ENCODE data around the gene HIP1R. TPM values are rescaled to one million over a fixed set of nuclear protein-coding genes. Genes with fewer than 3 reads are reported as not detected.

Gene HIP1R
- total RNA-seq, 1 experiment from 2014 or later = 44.6 TPM

- ChIA-PET CTCF (interaction anchor here (0.7 to 1.0 kb wide), 2 partner anchors 11 to 24 kb away, joined by 3 to 4 read pairs; no protein-coding TSS in a partner anchor), POLR2A (interaction anchor here (1.0 to 1.1 kb wide), 2 partner anchors 38 to 383 kb away, joined by 3 read pairs; partner anchors contain the start of genes MPHOSPH9 and MTRFR)
- no peak for TF ChIP-seq CTCF (IDR thresholded peaks at IDR 0.05; ENCODE audit: unreplicated experiment)
Observed at GRCh38 chr12:122850048-122850445, 14.8 kb downstream of the HIP1R start.

GRCh38 chr12:122850695-122851350, 15.6 kb downstream of the HIP1R start:
- CTCF ChIA-PET = interaction anchor here (0.6 to 1.5 kb wide), 3 partner anchors 10 to 388 kb away, joined by 3 to 5 read pairs (median 4); no protein-coding TSS in a partner anchor
- intact Hi-C loops (cut with micrococcal nuclease) = no loop called here
- Mint-ChIP-seq H3K27me3 (ENCODE audit: insufficient read depth, unreplicated experiment) (no peaks in the 10 kb centered on the region), H3K4me1 (ENCODE audit: insufficient read depth, unreplicated experiment) (peaks cover 10% of the 10 kb centered on the region), H3K9me3 (ENCODE audit: unreplicated experiment) (no peaks in the 10 kb centered on the region), H3K4me3 (ENCODE audit: unreplicated experiment) (no peak overlapping the region), H3K27ac (ENCODE audit: low read depth, unreplicated experiment) (no peak overlapping the region), H3K36me3 (ENCODE audit: insufficient read depth, unreplicated experiment) (no peaks in the 10 kb centered on the region)
- POLR2A ChIA-PET = interaction anchor here (0.6 to 1.5 kb wide), 4 partner anchors 11 to 382 kb away, joined by 3 to 5 read pairs (median 4); partner anchors contain the start of genes MPHOSPH9 and MTRFR
- BruUV-seq (replicated peaks) = no TSS peak
- no peak for DNase-seq (ENCODE audit: unreplicated experiment)
- no peak for TF ChIP-seq CTCF (IDR thresholded peaks at IDR 0.05; ENCODE audit: unreplicated experiment)

More at GRCh38 chr12:122850048-122850445, 14.8 kb downstream of the HIP1R start:
- peaks cover 10% of the 10 kb centered on the region for H3K4me1 Mint-ChIP-seq (ENCODE audit: insufficient read depth, unreplicated experiment)
- H3K9me3 Mint-ChIP-seq (ENCODE audit: unreplicated experiment) = no peaks in the 10 kb centered on the region
- no peak overlapping the region for H3K4me3 Mint-ChIP-seq (ENCODE audit: unreplicated experiment)
- H3K27me3 Mint-ChIP-seq (ENCODE audit: insufficient read depth, unreplicated experiment) = no peaks in the 10 kb centered on the region
- BruUV-seq (replicated peaks) = no TSS peak
- no peak for DNase-seq (ENCODE audit: unreplicated experiment)
- H3K36me3 Mint-ChIP-seq (ENCODE audit: insufficient read depth, unreplicated experiment) = no peaks in the 10 kb centered on the region
- intact Hi-C loops (cut with micrococcal nuclease) = no loop called here
- H3K27ac Mint-ChIP-seq (ENCODE audit: low read depth, unreplicated experiment) = no peak overlapping the region

- ChIA-PET CTCF (interaction anchor here (1.5 kb wide), 1 partner anchor 9 kb away, joined by 5 read pairs; no protein-coding TSS in a partner anchor), POLR2A (interaction anchor here (1.1 to 1.5 kb wide), 2 partner anchors 9 to 59 kb away, joined by 3 to 5 read pairs; no protein-coding TSS in a partner anchor)
- peaks cover 10% of the 10 kb centered on the region for H3K4me1 Mint-ChIP-seq (ENCODE audit: insufficient read depth, unreplicated experiment)
- BruUV-seq (replicated peaks) = no TSS peak
- no peaks in the 10 kb centered on the region for H3K9me3 Mint-ChIP-seq (ENCODE audit: unreplicated experiment)
- TF ChIP-seq CTCF (IDR thresholded peaks at IDR 0.05; ENCODE audit: unreplicated experiment) = no peak
- H3K27me3 Mint-ChIP-seq (ENCODE audit: insufficient read depth, unreplicated experiment) = no peaks in the 10 kb centered on the region
- H3K36me3 Mint-ChIP-seq (ENCODE audit: insufficient read depth, unreplicated experiment) = no peaks in the 10 kb centered on the region
- H3K27ac Mint-ChIP-seq (ENCODE audit: low read depth, unreplicated experiment) = peak overlapping the region; percentile 81
- peak overlapping the region; percentile 28 for H3K4me3 Mint-ChIP-seq (ENCODE audit: unreplicated experiment)
- DNase-seq (ENCODE audit: unreplicated experiment) = peak; percentile 86
- intact Hi-C loops (cut with micrococcal nuclease) = no loop called here
Observed at GRCh38 chr12:122851820-122852219, 16.6 kb downstream of the HIP1R start.

Measured in MCF 10A (cell line).